ENCODE results near the gene RNH1.

DNA sequence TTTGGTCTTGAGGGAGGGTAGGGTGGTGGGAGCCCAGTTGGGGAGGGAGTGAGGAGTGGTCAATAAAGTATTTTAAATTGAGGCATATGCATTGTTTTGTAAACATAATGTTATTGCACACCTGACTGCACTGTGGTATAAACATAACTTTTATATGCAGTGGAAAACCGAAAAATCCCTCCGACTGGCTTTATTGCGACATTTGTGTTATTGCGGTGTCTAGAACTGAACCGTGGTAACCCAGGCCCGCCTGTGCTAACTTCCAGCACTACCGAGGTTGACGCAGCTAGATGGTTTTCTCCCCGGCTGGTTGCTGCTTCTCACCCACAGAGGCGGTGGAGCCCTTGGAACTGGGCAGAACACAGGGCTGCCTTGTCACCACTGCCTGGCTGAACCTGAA lies 7.6 kb upstream of the RNH1 start:
- TF ChIP-seq POLR2A (IDR thresholded peaks at IDR 0.05) (no peak), POLR2AphosphoS5 (IDR thresholded peaks at IDR 0.05) (no peak)
- TF ChIP-seq, protein P1, sequence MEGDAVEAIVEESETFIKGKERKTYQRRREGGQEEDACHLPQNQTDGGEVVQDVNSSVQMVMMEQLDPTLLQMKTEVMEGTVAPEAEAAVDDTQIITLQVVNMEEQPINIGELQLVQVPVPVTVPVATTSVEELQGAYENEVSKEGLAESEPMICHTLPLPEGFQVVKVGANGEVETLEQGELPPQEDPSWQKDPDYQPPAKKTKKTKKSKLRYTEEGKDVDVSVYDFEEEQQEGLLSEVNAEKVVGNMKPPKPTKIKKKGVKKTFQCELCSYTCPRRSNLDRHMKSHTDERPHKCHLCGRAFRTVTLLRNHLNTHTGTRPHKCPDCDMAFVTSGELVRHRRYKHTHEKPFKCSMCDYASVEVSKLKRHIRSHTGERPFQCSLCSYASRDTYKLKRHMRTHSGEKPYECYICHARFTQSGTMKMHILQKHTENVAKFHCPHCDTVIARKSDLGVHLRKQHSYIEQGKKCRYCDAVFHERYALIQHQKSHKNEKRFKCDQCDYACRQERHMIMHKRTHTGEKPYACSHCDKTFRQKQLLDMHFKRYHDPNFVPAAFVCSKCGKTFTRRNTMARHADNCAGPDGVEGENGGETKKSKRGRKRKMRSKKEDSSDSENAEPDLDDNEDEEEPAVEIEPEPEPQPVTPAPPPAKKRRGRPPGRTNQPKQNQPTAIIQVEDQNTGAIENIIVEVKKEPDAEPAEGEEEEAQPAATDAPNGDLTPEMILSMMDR (IDR thresholded peaks at IDR 0.05), result no peak
